HG02678 (cell line): ENCODE measurements around the gene CAT.
A peak's percentile ranks its signal among the peaks of the same experiment; 100 is the strongest.

Source experiments
- ATAC-seq: cut with Tn5 transposase; IDR thresholded peaks from one replicate; pipeline ENCODE4 v1.9.1; 2021; ENCODE audit warnings: mild to moderate bottlenecking, moderate library complexity; ENCODE audit not compliant: unreplicated experiment

The CAT gene

DNA sequence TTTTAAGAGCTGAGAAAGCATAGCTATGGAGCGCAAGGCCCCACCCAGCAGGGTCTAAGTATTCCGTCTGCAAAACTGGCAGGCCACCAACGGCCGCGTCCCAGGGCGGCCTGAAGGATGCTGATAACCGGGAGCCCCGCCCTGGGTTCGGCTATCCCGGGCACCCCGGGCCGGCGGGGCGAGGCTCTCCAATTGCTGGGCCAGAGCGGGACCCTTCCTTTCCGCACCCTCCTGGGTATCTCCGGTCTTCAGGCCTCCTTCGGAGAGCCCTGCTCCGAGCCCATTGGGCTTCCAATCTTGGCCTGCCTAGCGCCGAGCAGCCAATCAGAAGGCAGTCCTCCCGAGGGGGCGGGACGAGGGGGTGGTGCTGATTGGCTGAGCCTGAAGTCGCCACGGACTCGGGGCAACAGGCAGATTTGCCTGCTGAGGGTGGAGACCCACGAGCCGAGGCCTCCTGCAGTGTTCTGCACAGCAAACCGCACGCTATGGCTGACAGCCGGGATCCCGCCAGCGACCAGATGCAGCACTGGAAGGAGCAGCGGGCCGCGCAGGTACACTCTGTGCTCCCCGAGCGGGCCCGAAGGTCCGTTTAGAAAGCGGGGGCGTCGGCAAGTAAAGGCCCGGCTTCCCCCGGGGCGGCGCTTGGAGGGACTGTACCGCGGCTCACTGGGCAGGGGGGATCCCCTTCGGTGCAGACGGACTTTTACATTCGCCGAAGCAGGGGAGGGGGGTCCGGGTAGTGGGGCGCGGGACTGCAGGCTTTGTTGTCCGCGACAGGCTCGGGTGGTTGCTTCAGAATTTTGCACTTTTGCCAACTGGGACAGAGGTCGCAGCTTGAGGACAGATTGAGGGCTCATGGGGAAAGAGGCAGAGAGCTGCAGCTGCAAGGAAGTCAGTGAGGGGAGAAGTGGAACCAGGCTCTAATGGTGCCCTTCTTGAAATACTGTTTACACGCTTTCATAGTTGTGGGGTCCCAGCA lies at the start of gene CAT:
TSS of gene CAT (plus strand) at position 406 of the 979 bp plus-strand sequence. CDS start at position 486, 80 bp downstream.
- peak; percentile 98 for ATAC-seq

DNA sequence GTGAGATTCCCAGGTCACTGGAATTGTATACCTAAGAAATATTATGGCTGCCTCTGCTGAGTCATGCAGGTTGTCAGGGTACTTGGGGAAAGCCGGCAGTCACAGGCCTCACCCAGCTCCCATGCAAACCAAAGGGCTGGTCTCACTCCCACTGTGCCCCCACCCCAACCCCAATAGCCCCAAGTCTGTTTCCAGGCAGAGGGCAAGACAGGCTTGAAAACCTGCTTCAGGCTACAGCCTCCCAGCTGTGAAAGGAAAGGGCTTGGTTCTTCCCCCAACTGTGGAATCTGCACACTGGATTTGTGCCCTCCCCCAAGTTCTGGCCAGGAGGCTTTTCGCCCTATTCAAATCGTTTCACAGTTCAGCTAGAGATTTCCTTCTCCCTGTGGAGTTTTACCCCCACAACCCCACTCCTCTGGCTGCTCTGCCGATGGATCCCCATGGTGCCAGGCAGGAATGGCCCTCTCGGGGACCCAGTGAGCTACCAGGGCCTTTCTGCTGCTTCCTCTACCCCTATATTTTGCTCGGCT lies 43.9 kb upstream of the CAT start:
- no peak for ATAC-seq

DNA sequence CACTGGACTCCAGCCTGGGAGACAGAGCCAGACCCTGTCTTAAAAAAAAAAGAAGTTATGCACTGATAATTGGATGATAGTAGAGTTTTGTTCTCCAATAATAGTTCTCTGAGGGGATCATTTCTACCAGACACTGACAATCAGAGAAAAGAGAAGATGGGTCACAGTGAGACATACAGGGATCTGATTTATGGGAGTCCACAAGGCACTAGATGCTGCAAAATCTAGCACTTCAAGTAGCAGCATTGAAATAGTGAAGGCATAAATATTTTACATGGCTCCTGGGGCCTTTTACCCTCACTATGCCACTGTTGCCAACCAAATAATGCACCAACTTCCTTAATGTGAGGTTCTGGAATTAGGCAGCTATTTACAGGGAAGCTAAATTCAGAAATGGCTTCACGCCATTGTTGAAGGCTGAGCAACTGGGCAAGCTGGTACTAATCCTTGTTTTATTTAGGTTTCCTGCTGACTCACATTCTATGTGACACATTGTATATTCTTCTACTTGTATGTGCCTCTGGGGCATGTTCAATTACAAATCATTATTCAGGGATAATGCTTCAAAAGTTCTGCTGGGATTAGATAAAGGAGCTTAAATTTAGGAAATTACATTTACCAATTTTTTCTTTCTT lies 42.7 kb upstream of the CAT start:
- no peak for ATAC-seq

DNA sequence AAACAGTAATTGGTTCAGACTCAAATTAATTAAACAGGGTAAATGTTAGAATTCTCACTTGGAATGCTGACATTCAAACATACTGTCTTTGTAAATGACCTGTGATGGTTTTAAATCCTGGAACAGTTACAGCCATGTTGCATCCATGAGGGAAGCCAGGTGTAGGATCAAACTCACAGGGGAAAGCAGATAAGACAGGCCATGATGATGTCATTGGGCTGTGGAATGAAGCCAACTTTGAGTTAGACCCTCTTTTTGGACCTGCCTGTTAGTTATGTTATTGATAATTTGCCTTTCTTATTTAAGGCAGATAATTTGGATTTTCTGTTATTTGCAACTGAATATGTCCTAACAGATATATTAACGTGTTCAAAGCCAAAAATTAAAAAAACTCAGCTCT lies 41.6 kb upstream of the CAT start:
- no peak for ATAC-seq

DNA sequence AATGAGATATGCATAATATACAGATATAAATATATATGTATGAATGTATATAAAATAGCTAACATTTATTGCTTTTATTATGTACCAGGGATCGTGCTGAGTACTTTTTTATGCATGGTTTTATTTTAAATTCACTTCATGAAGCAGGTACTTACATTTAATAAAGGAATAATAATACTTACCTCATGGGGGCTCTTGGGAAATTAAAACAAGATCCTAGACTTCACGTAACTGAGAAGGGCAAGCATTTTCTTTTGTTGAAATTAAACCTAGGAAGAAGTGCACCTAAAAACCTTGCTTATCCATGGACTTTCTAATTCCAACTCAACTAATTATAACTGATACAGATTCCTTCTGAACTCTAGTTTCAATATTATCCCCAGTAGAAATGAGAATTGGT lies 40.9 kb upstream of the CAT start:
- ATAC-seq = no peak

DNA sequence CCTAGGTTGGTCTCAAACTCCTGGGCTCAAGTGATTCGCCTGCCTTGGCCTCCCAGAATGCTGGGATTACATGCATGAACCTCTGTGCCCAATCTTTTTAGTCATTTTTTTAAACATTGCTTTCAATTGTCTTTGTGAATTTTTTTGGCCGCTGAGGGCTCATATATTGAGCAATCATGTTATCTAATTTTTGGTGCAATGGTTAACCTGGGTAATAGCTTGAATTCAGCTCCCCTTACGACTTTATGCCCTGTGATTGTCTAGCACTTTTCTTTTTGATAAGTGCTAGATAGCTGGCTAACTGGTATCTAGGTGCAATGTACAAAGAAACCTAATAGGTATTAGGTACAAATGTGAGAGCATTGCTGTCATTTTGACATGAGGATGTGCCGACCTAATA lies 35.3 kb upstream of the CAT start:
- no peak for ATAC-seq

DNA sequence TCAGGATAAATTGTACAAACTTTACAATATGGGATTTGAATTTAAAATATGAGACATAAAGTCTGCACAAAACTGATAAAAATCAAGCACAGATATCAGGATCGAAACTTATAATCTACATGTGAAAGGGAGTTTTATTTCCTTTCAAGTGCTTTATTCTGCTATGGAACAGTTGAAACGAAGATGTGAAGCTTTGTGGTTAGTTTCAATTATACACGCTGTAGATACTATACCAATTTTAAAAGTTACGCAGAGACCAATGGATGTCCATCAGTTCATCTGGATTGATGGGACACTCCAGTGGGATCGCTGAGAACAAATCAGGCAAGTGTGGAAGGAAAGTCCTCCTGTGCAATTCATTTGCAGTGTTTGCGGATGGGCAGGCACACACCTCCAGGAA lies 34.5 kb upstream of the CAT start:
- ATAC-seq = no peak

DNA sequence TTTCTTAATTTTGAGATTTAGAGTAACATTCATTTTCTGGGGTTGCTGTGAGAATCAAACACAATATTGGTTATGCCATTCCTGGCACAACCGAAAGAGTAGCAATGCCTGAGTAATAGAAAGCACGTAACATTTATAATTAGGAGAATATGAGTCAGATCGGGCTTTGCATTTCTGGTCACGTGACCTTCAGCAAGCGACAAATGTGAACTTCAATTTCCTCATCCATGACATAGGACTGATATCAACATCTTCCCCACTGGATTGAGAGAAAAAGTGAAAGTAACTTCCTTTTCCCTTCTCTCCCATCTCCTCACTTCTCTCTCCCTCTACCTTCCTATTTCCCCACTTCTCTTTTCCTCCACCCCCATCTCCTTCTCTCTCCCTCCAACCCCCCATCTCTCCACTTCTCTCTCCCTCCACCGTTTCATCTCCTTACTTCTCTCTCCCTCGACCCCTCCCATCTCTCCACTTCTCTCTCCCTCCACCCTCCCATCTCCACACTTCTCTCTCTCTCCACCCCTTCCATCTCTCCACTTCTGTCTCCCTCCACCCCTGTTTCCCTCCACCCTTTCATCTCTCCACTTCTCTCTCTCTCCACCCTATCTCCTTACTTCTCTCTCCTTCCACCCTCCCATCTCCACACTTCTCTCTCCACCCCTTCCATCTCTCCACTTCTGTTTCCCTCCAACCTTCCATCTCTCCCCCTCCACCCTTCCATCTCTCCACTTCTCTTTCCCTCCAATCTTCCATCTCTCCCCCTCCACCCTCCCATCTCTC lies 33.5 kb upstream of the CAT start:
- no peak for ATAC-seq

DNA sequence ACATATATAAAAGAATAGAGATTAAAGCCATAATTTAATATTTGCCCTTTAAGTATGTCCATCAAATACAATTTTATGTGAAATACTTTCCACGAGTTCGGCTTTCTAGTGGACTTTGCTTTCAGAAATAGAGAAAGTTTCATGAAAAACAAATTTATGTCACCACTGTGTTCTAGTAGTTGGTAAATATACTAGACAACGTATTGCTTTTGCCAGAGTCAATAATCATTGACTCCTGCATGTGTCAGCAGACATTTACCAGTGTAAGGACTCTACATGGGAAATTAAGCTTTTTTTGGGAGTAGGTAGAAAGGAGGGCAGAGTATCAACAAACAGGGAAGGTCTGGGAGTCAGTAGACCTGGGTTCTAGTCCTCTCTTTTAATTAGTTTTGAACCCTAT lies 32.3 kb upstream of the CAT start:
- ATAC-seq = no peak

DNA sequence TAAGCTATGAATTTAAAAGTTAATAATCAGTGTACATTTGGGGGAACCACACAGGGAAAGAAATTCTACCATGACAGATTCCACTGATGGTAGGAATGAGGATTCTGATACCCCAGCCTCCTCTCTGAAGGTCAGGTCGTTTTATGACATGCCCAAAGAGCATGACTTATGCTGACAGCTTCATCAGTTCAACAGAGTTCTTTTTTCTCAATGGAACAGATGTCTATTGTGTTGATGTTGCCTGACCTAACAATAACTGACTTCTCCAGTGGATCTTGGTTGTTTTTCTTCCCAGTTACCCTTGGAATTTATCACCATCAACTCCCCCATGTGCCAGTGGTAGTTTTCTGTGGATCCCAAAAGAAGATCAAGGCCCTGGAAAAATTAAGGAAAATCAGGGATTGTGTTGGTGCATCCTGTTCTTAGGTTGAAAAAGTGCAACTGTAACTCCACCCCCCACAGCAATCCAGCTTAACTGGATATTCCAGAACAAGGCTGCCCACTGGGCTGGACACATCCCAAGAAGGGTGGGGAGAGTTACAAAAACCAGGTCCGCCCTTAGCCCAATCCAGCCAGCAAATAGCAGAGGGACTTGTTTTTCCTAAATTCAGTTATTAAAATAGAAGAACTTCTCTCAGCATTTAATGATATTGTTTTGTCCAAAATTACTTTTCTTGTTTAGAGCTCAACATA lies 31.5 kb upstream of the CAT start:
- no peak for ATAC-seq

DNA sequence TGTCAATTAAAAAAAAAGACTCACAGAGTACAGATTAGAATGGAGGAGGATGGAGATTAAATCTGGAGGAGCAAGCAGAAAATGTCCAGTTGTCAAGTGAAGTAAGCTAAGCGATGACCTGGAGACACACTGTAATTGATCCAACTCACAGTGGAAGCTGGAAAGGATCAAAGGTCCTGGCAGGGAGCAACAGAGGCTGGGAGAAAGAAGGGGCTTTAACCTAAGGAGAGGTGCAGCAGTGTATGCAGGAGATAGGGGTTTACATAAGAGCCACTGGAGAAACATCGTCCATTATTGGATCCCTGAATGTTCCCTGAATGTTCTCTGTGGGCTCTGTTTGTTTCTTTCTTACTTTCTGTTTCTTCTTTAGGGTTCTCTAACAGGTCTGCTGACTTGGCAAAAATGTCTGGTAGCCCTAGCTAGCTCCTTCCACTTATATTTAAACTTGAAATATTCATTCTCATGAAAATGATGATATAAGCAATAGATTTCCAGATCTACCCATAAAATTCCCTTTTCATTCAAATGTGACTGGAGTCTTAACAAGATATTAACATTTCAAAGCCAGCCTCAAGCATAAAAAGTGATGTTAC lies 30.1 kb upstream of the CAT start:
- ATAC-seq = no peak

DNA sequence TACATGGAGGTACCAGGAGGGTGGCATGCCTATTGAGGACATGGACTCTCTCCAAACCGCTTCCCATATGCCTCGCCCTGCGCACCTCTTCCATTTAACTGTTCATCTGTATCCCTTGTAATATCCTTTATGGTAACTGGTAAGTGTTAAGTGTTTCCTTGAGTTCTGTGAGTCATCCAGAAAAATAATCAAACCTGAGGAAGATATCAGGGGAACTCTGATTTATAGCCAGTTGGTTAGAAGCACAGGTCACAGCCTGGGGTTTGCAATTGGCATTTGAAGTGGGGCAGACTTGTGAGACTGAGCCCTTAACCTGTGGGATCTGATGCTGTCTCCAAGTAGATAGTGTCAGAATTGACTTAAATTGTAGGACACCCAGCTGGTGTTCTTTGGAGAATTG lies 27.6 kb upstream of the CAT start:
- no peak for ATAC-seq

DNA sequence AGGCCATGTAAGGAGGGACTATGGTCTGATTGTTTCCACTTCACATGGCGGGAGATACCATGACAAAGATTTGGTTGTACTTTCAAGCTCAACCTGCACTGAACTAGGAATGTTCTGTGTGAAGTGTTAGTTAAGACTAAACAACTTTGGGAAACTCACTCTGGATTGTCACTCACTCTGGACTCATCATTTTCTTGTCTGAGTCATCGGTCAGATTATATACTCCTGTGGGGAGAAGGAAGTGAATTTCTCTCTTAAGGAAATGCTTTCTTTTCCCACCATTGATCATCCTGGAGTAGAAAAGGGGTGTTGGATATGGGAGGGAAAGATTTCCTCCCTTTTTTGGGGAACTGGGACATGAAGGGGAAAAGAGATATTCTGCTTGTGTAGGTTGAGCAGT lies 26.9 kb upstream of the CAT start:
- ATAC-seq = no peak

DNA sequence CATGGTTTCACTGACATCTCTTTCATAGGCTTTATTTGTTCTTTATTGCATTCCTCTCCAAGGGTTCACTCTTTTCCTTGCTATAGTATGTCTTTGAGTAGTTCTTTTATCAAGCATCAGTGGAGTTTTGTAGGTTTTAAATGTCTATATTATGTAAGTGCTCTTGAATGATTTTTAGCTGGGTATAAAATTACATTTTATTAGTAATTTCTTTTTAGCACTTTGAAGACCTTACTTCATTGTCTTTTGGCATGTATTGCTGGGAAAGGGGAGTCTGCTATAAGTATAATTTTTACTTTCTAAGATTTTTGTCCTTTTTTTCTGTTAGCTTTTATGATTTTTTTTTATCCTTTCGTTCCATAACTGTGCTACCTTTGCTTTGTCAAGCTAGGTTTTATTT lies 25.5 kb upstream of the CAT start:
- ATAC-seq = no peak

DNA sequence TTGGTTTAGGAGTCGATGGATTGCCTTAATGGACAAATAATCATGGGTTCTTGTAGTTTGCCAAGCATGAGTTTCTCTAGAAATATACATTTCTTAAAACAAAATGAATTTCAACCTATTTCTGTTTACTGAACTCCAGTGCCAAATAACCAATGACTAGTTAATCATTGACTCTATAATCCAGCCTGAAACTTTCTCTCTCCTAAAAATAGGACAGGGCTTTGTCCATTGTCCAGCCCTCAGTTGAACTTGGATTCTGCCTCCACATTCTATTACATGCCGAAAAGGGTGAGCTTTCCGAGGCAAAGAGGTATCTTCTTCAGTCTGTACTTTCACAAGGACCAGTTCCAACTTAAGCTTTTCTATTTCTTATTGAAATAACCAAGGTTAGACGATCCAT lies 23.2 kb upstream of the CAT start:
- ATAC-seq = no peak

DNA sequence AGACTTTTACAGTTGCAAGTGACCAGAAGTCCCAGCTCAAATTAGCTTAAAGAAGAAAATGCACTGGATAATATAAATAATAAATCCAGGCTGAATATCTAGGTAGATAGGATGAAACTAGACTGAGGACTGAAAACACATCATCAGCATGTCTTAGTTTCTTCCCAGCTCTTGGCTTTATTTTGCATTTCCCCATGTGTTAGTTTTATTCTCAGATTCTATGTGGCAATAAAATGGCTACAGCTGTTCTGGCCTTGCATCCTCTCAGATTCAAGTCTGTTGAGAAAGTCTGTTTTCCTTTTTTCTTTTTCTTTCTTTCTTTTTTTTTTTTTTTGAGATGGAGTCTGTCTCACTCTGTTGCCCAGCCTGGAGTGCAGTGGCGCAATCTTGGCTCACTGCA lies 22.6 kb upstream of the CAT start:
- no peak for ATAC-seq

DNA sequence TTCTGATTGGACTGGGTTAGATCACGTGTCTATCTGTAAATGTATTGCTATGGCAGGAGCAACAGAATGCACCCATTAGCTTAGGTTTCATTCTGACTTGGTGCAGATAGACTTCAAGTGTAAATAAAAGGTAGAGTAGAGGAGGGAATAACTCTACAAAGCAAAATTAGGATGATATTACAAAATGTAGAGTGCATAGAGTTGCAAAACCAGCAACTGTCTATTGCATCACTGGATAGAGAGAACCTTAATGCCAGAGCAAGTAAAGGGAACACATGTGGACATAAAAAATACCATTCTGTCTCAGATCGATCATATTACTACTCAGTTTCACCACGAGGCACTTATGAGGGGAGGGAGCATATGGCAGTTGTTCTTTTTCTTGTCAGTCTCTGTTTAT lies 22.0 kb upstream of the CAT start:
- no peak for ATAC-seq

DNA sequence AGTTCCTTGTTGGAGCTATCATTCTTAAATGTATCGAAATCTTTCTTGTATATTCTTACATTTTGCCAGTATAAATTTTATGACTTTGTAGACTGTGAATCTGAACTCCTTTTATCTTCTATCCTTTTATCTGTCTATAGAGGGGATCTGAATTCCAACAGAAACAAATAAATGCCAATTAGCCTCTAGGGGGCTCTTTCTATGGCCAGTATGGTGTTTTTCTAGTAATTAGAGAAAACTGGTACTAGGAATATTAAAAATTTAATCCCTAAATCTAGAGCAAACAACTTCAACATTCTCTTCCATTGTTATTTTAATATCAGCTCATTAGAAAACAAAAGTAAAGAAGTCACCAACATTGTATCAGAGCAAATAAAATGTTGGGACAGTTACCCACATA lies 21.5 kb upstream of the CAT start:
- no peak for ATAC-seq

DNA sequence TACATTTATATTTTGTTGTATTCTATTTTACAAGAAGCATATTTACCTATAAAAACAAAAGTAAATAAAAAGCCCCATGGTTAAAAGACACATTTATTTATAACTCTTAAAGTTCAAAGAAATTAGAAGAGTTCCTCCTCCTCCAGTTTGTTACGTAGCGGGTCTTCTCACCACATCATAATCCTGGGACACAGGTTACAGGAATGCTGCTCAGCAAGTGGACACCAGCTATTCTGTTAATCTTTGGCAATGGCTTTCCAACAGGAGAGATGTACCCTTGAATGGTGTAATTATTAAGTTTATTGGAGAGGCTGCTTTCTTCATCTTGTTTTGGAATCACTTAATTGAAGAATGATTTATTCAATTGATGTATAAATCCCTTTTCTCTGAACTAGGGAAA lies 19.6 kb upstream of the CAT start:
- no peak for ATAC-seq

DNA sequence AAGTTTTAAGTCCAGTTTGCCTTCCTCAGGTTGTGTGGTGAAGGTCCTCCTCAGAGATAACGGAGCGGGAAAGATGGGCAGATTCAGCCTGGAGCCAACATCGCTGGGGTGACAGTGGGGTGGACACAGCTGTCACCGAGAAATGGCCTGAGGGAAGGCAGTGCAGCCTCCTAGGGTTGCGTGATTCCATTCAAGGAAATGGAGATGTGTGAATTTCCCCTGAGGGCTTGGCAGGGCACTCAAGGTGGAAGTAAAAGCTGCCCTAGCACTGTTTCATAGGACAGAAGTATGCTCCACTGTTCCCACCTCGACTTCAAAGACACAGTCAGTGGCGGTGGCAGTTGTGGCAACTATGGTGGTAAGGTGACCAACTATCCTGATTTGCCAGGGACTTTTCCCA lies 15.4 kb upstream of the CAT start:
- no peak for ATAC-seq
